ENCODE results near the gene ABHD4.
"Not testable (repeated sequence)": the region's sequence is repeated elsewhere in the genome, so short reads cannot be mapped to it uniquely, and the experiment has no call there.

Gene ABHD4, protein sequence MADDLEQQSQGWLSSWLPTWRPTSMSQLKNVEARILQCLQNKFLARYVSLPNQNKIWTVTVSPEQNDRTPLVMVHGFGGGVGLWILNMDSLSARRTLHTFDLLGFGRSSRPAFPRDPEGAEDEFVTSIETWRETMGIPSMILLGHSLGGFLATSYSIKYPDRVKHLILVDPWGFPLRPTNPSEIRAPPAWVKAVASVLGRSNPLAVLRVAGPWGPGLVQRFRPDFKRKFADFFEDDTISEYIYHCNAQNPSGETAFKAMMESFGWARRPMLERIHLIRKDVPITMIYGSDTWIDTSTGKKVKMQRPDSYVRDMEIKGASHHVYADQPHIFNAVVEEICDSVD

DNA sequence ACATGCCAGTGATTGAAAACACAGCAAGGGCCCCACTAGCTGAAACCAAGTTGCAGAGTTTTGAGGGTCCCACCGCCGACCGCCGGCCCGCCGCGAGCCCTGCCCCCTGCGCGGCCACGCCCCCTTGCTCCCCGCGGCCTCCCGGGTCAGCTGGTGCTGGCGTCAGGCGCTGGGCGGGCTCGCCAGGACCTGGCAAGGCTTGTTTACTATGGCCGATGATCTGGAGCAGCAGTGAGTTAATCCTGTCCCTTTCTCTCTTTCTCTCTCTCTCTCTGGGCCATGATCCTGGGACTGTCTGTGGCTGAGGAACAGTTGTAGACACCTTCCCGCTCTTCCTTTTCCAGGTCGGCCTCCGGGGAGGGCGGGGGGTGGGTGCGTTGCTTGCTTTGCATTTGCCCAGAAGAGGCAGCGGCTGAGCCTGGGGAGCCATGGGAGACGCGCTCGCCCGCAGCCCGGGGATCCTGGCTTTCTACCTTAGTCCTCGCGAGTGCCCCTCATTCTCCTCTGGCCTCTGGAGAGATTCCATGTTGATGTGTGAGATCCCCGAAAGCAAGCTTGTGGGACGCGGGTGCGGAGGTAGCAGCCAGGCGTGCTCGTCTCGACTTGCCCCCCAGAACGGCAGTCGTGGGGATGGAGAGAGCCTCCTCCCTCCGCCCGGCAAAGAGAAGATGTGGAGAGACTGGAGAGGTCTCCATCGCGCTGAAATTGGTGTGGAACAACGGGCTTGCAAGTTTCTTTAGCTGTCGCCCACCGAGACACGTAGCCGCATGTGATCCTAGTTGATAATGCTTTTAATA is at the start of gene ABHD4:
Gene ABHD4, plus strand, starts transcription at position 202 of the 797 bp plus-strand sequence. Its CDS starts 7 bp downstream, at position 209.
- peak; percentile 88 for DNase-seq (ENCODE audit: low spot score)

DNA sequence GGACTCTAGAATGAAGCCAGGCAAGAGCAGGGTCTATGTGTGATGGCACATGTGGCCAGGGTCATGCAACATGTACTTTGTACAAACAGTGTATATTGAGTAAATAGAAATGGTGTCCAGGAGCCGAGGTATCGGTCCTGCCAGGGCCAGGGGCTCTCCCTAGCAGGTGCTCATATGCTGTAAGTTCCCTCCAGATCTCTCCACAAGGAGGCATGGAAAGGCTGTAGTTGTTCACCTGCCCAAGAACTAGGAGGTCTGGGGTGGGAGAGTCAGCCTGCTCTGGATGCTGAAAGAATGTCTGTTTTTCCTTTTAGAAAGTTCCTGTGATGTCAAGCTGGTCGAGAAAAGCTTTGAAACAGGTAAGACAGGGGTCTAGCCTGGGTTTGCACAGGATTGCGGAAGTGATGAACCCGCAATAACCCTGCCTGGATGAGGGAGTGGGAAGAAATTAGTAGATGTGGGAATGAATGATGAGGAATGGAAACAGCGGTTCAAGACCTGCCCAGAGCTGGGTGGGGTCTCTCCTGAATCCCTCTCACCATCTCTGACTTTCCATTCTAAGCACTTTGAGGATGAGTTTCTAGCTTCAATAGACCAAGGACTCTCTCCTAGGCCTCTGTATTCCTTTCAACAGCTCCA is 48.7 kb upstream of the ABHD4 start:
- DNase-seq (ENCODE audit: low spot score): no peak

DNA sequence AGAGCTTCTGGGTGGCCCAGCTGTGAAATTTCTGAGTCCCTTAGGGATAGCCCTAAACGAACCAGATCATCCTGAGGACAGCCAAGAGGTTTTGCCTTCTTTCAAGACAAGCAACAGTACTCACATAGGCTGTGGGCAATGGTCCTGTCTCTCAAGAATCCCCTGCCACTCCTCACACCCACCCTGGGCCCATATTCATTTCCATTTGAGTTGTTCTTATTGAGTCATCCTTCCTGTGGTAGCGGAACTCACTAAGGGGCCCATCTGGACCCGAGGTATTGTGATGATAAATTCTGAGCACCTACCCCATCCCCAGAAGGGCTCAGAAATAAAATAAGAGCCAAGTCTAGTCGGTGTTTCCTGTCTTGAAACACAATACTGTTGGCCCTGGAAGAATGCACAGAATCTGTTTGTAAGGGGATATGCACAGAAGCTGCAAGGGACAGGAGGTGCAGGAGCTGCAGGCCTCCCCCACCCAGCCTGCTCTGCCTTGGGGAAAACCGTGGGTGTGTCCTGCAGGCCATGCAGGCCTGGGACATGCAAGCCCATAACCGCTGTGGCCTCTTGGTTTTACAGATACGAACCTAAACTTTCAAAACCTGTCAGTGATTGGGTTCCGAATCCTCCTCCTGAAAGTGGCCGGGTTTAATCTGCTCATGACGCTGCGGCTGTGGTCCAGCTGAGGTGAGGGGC is 48.0 kb upstream of the ABHD4 start:
- no peak for DNase-seq (ENCODE audit: low spot score)

DNA sequence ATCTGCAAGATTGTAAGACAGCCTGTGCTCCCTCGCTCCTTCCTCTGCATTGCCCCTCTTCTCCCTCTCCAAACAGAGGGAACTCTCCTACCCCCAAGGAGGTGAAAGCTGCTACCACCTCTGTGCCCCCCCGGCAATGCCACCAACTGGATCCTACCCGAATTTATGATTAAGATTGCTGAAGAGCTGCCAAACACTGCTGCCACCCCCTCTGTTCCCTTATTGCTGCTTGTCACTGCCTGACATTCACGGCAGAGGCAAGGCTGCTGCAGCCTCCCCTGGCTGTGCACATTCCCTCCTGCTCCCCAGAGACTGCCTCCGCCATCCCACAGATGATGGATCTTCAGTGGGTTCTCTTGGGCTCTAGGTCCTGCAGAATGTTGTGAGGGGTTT is 46.5 kb upstream of the ABHD4 start:
- DNase-seq (ENCODE audit: low spot score): no peak

DNA sequence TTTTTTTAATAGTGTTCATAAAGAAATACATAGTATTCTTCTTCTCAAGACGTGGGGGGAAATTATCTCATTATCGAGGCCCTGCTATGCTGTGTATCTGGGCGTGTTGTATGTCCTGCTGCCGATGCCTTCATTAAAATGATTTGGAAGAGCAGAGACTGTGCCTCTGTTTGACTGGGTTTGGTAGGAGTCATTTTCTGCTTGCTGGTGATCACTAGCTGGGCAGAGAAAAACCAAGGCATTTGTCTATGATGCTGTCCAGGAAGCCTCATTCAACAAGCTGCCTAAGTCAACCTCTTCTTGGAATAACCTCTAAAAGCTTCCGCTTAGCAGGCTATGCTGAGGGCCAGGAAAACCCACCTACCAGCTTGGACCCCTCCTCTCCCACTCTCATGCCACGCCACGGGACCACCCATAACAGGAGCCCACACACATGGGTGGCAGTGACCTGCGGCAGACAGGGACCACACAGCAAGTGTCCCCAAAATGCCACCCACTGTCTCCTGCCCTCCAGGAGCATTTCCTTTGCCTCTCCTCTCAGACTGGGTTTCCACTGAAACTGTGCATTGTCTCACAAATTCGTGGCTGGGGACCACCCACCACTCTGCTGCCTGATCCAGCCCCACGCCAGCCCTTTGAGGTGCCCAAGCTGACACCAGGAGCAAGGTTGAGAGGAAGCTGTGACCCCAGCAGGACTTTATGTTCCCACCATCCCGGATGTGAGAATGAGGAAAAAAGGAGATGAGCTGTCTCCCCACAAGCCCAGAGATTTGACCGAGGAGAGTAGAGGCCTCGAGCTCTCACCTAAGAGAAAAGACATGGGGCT is 45.9 kb upstream of the ABHD4 start:
- DNase-seq (ENCODE audit: low spot score): no peak

DNA sequence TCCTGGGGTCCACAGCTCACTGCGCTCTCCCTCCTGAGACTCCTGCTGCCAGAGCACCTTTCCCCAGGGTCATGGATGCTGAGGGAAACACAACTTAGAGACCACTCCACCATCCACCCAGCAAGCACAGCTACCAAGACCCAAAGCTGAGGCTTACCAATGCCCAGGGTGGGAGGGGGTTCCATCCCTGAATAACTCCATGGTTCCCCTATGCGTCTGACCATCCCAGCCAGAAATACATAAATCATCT is 45.3 kb upstream of the ABHD4 start:
- no peak for DNase-seq (ENCODE audit: low spot score)

DNA sequence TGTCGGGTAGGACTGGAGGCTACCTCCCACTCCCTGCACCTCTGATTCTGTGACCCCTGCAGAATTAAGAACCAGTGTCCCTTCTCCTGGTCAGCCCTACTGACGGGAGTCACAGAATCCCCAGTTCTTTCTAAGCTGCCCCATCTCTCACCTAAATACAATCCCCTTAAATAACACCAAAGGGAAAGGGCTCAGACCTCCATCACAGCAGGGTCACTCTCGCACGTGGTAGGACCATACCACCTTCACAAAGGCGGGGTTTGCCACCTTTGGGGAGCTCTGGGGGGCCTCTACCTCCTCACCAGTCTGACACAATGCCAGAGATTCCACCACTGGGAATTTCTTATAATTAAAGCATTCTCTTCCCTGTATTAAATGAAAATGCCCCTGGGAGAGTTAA is 44.7 kb upstream of the ABHD4 start:
- no peak for DNase-seq (ENCODE audit: low spot score)

DNA sequence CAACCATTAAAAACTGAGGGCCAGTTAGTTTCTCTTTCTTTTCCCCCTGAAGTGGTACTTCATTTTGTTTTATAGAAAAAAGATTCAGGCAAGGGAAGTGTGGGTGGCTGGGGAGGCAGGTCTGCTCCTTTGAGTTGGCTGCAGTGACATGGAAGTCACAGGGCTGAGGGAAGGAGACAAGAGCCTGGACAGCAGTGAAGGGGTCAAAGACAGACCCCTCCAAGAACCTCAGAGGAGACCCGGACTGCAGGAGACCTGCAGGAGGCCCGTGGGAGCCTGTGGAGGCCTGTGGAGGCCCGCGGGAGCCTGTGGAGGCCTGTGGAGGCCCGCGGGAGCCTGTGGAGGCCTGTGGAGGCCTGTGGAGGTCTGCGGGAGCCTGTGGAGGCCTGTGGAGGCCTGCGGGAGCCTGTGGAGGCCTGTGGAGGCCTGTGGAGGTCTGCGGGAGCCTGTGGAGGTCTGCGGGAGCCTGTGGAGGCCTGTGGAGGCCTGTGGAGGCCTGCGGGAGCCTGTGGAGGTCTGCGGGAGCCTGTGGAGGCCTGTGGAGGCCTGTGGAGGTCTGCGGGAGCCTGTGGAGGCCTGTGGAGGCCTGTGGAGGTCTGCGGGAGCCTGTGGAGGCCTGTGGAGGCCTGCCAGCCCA is 44.1 kb upstream of the ABHD4 start:
- not testable (repeated sequence) for DNase-seq (ENCODE audit: low spot score)

DNA sequence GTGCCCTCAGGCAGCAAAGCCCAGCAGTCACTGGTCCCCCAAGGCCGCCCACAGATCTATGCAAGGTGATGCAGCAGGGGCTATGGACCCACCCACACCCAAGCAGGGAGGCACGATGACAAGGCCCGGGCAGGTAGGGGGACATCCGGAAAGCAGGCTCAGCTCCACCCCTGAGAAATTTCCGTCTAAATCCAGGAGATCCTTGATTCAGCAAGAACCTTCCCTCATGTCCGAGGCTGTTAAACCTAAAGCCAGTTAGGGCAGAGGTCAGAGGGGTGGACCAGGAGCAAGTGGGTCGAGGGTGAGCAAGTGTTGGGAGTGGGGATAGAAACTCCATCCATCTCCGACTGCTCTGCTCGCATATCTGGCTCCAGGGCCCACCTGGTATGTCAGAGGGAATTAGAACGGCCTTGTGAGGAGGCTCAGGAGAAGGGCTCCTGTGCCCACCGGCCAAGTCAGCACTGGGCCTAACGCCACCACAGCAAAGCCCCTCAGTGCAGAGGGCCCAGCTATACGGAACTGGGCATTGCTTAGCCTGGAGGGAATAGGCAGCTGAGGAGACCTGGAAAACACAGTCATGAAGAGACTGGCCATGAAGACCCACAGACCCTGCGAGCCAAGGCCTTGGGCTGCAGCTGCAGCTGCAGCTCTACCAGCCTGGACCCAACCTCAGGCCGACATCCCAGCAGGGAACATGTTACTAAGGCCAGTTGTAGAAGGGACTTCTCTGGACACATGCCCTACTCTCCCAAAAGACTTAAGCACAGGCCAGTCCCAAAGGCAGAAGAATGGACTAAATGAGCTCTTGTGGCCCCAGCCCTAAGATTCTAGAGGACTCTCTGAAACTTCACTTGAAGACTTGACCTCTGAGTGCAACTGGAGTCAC is 43.4 kb upstream of the ABHD4 start:
- no peak for DNase-seq (ENCODE audit: low spot score)

DNA sequence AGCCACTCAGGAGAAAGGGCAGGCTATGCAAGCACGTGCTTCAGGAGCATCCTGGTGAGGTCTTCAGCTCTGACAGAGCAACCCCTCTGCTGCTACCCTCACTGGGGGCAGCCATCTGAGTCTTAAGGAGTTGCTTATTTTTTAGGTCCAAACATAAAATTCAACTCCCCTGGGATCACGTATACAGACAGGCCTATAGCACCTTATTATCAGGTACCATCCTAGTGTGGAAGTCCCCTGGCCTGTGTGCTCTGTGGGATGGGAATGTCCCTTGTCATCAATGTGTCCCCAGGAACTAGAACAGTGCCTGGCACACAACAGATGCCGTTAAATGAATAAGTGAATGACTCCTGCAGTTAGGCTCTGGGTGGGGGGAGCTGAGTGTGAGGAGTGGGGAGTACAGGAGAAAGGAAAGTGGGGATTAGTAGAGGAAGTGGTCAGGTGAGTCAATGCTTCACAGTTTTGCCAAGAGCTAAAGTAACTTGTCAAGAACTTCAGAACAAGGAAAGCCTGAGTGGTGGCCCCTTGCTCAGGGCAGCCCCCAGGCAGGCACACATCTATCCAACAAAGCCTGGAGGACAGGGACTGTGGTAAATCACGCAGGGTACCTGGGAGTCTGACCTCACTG is 42.6 kb upstream of the ABHD4 start:
- no peak for DNase-seq (ENCODE audit: low spot score)

DNA sequence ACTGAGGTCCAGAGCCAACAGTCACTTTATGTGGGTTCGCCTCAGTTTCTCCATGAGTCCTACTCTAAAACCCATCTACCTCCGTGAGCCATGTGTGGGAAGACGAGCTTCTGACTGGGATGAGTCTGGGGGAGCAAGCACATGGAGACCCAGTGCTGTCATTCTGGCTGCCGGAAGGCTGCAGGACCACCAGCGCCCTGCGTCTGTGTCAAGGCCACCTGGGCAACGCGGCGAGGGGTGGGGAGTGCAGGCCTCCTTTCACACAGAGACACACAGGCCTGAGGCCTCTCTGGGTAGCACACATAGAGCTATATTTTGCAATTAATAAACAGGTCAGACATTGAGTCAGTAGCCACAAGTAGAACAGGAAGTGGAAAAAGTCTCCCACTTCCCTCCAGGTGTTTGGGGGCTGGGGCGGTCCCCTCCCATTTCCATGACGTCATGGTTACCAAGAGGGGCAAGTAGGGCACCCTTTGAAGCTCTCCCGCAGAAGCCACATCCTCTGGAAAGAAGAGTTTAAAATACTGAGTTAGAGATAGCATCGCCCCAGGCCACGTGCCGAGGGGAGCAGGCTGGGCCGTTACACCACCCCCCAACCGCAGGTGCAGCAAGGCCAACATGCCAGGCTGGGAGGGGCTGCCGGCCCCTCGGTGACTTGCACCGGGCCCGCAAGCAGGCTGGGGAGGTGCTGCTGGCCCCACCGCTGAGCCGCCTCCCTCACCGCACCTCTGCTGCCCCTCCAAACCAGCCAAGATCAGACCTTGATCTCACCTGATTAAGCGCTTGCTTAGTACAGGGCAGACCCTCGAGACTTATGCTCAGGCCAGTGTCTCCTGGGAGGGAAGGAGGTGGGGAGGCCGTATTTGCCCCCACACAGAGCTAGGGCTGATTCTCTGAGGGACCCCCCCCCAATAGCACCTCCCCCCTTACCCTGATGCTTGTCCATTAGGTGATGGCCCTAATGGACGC is 41.8 kb upstream of the ABHD4 start:
- DNase-seq (ENCODE audit: low spot score): no peak

DNA sequence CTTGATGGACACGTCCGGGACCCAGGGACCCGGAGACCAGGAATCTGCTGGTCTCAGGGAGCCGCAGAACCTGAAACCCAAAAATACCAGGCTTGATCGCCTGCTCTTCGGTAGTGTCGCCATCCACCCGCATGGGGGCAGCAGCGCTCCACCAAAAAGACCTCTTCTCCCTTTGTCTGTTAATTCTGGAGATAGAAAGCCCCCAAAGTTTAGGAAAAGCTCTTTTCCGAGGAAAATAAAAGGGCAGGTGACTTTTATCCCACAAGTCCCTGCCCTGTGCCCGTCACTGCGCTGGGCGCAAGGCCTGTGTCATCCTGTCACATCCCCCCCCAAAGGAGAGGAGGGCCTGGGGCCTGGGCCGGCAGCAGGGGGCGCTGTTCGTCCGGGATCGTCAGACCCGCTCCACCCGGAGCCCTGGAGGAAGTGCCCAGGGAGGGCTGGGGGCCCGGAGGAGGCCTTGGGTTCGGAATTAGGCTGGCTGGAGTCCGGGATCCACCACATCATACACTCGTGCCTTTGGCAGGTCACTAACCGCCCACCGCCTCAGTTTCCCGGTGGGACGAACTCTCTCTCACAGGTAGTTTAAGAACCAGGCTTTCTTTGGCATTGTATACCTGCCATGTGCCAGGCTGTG is 41.0 kb upstream of the ABHD4 start:
- peak; percentile 89 for DNase-seq (ENCODE audit: low spot score)

DNA sequence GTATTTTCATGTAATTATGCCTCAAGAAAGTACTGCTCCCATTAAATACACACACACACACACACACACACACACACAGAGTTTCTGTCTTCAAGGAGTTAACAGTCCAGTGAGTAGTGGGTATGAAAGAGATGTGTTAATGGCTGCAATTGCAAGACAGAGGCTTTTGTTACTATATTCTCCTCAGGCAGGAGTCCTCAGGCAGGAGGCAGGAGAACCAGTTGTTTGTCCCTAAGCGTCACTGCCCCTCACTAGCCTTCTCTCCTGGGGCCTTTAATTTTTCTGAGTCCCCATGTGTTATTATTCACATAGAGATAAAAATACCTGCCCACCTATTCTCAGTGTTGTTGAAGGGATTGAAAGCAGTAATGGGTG is 40.3 kb upstream of the ABHD4 start:
- DNase-seq (ENCODE audit: low spot score): no peak

DNA sequence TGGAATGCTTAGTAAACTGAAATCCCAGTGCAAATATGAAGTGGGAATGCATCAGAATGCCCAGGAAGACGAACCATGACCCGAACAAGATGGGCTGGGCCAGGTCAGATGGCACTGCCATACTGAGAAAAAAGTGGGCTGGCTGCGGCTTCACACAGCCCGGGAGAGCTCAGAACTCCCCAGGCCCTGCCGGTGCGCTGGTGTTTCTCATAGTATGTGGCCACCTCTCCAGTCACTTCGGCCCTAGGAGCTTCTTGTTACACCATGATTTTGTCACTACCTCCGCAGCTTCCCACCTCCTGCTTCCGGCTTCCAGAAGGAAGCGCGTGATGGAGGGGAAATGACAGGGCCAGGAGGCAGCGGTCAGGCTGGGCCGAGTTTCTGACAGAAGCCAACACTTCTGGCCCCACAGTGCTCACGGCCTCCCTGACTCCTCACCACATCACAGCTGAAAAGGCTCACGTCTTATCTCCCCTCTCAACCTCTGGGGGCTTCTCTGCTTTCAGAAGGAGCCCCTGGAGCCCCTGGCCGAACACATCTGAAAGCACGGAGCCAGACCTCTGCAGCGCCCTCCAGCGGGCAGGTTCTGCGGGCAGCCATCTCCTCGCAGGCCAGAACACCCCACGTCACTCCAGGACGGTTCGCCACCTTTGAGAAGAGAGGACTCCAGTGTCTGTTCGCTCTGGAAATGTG is 39.7 kb upstream of the ABHD4 start:
- DNase-seq (ENCODE audit: low spot score): no peak

DNA sequence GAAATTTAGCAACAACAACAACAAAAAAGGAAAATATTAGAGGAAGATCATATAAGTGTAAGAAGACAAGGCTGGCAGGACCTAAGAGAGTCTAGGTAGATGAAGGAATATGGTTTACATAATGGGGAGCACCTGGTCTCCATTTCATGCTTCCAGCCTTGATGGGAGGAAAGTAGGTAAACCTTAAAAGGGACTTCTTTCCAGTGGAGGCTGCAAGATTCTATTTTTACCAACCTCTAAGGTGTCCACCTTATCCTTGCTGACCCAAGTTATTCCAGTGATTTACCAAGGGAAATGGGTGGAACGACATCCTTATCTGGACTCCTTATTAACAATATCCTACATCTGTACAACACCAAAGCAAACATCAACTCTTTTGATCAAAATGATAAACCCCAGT is 39.1 kb upstream of the ABHD4 start:
- DNase-seq (ENCODE audit: low spot score): no peak

DNA sequence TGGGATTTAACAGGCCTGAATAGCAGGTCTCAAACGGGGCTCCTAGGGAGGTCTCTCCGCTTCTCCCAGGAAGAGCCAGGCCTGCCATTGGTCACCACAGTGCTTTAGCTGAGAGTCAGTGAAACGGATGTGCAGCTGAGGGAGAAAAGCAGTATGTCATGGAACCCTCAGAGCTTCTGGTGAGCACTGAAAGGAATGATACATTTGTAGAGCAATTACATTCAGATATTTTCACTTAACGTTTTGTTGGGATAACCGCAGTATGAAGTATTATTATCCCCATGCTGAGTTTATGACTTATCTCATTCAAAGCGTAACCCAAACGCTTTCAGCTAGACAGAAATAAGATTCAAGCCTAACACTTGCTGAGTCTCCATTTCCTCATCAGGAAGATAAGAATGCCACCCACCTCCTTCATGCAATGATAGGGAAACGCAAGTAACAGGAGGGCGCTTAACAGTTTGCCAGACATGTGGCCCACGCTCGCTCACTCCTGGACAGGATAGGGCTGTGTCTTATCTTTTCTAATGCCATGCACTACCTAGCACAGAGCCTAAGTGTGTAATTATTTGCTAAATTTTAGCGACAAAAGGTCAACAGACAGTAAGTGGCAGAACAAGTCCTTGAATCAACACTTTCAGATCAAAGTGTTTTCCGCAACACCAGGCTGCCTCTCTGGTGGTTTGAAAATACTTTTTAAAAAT is 37.3 kb upstream of the ABHD4 start:
- DNase-seq (ENCODE audit: low spot score): peak; percentile 64

DNA sequence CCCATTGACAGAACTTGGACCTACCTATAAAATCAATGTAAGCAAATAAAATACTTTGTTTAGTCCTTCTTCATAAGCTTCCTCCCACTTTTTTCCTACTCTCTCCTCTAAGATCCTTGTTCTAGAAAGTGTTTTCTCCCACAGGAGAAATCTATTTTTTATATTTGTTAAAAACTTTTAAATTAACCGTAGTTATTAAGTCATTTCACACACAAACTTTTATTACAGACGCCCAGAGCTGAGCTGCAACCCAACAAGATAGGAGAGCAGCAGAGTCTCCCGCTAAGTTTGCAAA is 36.8 kb upstream of the ABHD4 start:
- no peak for DNase-seq (ENCODE audit: low spot score)

Measured in hematopoietic multipotent progenitor cell treated with erythropoietin and hydrocortisone succinate and interleukin-3 and kit ligand, for 17 days (in vitro differentiated cells).